ENCODE results near the gene NTSR1. TPM values are rescaled to one million over a fixed set of nuclear protein-coding genes. Genes with fewer than 3 reads are reported as not detected.

Gene NTSR1
- total and polyA plus RNA-seq, 2 of the 13 experiments (the other 11 are each of a cell fraction or from before 2014, with no cell fraction given): 0.09 to 0.12 TPM

DNA sequence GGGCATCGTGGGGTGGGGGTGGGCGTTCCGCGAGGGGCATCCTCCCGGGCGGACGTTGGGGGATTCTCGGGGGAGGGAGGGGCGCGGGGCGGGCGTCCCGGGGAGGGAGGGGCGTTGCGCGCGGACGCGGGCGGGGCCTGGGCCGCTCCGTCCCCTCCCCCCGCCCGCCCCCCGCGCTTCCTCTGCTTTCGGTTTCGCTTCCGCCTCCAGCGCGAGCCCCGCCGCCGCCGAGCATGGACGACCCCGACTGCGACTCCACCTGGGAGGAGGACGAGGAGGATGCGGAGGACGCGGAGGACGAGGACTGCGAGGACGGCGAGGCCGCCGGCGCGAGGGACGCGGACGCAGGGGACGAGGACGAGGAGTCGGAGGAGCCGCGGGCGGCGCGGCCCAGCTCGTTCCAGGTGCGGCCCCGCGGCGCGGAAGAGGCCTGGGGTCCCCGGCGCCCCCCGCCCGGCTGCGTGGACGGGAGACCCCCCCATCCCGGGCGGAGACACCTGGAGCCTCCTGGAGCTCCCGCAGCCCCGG is 96.1 kb downstream of the NTSR1 start, which contains the start of gene OGFR (continued):
- TF ChIP-seq, protein P1, sequence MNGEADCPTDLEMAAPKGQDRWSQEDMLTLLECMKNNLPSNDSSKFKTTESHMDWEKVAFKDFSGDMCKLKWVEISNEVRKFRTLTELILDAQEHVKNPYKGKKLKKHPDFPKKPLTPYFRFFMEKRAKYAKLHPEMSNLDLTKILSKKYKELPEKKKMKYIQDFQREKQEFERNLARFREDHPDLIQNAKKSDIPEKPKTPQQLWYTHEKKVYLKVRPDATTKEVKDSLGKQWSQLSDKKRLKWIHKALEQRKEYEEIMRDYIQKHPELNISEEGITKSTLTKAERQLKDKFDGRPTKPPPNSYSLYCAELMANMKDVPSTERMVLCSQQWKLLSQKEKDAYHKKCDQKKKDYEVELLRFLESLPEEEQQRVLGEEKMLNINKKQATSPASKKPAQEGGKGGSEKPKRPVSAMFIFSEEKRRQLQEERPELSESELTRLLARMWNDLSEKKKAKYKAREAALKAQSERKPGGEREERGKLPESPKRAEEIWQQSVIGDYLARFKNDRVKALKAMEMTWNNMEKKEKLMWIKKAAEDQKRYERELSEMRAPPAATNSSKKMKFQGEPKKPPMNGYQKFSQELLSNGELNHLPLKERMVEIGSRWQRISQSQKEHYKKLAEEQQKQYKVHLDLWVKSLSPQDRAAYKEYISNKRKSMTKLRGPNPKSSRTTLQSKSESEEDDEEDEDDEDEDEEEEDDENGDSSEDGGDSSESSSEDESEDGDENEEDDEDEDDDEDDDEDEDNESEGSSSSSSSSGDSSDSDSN (CRISPR knock-in tag; IDR thresholded peaks at IDR 0.05): peak; percentile 51
- peak; percentile 76; the same call in 1 of the 2 replicates for TF ChIP-seq SSRP1 (CRISPR knock-in tag; IDR thresholded peaks at IDR 0.05)
- peak; percentile 84 for TF ChIP-seq SAP130 (CRISPR knock-in tag; IDR thresholded peaks at IDR 0.05; ENCODE audit: low read depth)
- 0 out of 2 replicates have a peak, but pooled peaks have one; percentile 28 for TF ChIP-seq JUND (CRISPR knock-in tag; IDR thresholded peaks at IDR 0.05)
- TF ChIP-seq JUNB (CRISPR knock-in tag; IDR thresholded peaks at IDR 0.05; ENCODE audit: borderline replicate concordance): no peak
- TF ChIP-seq TSC22D2 (CRISPR knock-in tag; IDR thresholded peaks at IDR 0.05; ENCODE audit: borderline replicate concordance): 0 out of 2 replicates have a peak, but pooled peaks have one; percentile 25
- TF ChIP-seq SRY (CRISPR knock-in tag; IDR thresholded peaks at IDR 0.05): peak; percentile 85; the same call in 1 of the 2 replicates
- TF ChIP-seq TMF1 (CRISPR knock-in tag; IDR thresholded peaks at IDR 0.05; ENCODE audit: low read depth): peak; percentile 86; the same call in 1 of the 2 replicates
- TF ChIP-seq ETS1 (CRISPR knock-in tag; IDR thresholded peaks at IDR 0.05): 0 out of 2 replicates have a peak, but pooled peaks have one; percentile 78
- TF ChIP-seq ZNF724P (CRISPR knock-in tag; IDR thresholded peaks at IDR 0.05; ENCODE audit: borderline replicate concordance): peak; percentile 42; the same call in 1 of the 2 replicates
- peak; percentile 35 for TF ChIP-seq RAD21 (CRISPR knock-in tag; IDR thresholded peaks at IDR 0.05)
- TF ChIP-seq ZNF556 (CRISPR knock-in tag; IDR thresholded peaks at IDR 0.05; ENCODE audit: borderline replicate concordance): peak; percentile 41; the same call in 1 of the 2 replicates
- TF ChIP-seq FOXC1 (CRISPR knock-in tag; IDR thresholded peaks at IDR 0.05; ENCODE audit: borderline replicate concordance): peak; percentile 56; the same call in 1 of the 2 replicates
- no peak for TF ChIP-seq PHB2 (IDR thresholded peaks at IDR 0.05; ENCODE audit: partially characterized antibody)
- no peak for TF ChIP-seq MAZ (IDR thresholded peaks at IDR 0.05; ENCODE audit: borderline replicate concordance, low read depth, low read length)
- TF ChIP-seq MAZ (CRISPR knock-in tag; IDR thresholded peaks at IDR 0.05; ENCODE audit: low read depth): peak; percentile 62
- peak; percentile 56 for TF ChIP-seq ZNF343 (CRISPR knock-in tag; IDR thresholded peaks at IDR 0.05)
- TF ChIP-seq ARID4A (CRISPR knock-in tag; IDR thresholded peaks at IDR 0.05; ENCODE audit: borderline replicate concordance): peak; percentile 77
- peak; percentile 85 for TF ChIP-seq ZFY (CRISPR knock-in tag; IDR thresholded peaks at IDR 0.05)
- TF ChIP-seq KAT8 (CRISPR knock-in tag; IDR thresholded peaks at IDR 0.05): 0 out of 2 replicates have a peak, but pooled peaks have one; percentile 28
- peak; percentile 95 for TF ChIP-seq KDM2A (CRISPR knock-in tag; IDR thresholded peaks at IDR 0.05; ENCODE audit: borderline replicate concordance, low read depth)
- no peak for TF ChIP-seq ZNF292 (CRISPR knock-in tag; IDR thresholded peaks at IDR 0.05; ENCODE audit: borderline replicate concordance, low read depth)
- TF ChIP-seq HDAC1 (CRISPR knock-in tag; IDR thresholded peaks at IDR 0.05): peak; percentile 54; the same call in 1 of the 2 replicates
- peak; percentile 55; the same call in 1 of the 2 replicates for TF ChIP-seq POLR2G (IDR thresholded peaks at IDR 0.05; ENCODE audit: low read depth, low read length)
